GM12891 (cell line): ENCODE results near the gene MLLT6.

ENCODE experiments used
- DNase-seq: peaks from one replicate; pipeline ENCODE4 v3.0.0; 2011; ENCODE audit warnings: low spot score; ENCODE audit not compliant: insufficient read length
- FAIRE-seq: peaks from 2 replicates; lab custom pipeline; 2011; peaks lifted over from hg19 to GRCh38; lab: Jason Lieb, UNC
- PAX5 ChIP-seq: IDR thresholded peaks from 2 replicates; pipeline ENCODE4 v1.6.1; 2011; ENCODE audit warnings: low read length, moderate library complexity, mild to moderate bottlenecking; ENCODE audit not compliant: insufficient read depth, severe bottlenecking
- POLR2A ChIP-seq: IDR thresholded peaks from 2 replicates; pipeline ENCODE4 v1.6.1; 2011; ENCODE audit warnings: low read depth, low read length, control low read depth
- POLR2AphosphoS5 ChIP-seq: IDR thresholded peaks from 2 replicates; pipeline ENCODE4 v1.6.1; 2011; ENCODE audit warnings: low read depth, low read length, control low read depth
- POU2F2 ChIP-seq: IDR thresholded peaks from 2 replicates; pipeline ENCODE4 v1.6.1; 2011; ENCODE audit warnings: low read depth, mild to moderate bottlenecking, control low read depth, low read length, moderate library complexity
- SPI1 ChIP-seq: IDR thresholded peaks from 2 replicates; pipeline ENCODE4 v1.6.1; 2011; ENCODE audit warnings: low read depth, low read length, control low read depth
- TAF1 ChIP-seq: IDR thresholded peaks from 2 replicates; pipeline ENCODE4 v1.6.1; 2011; ENCODE audit warnings: low read depth, low read length, control low read depth

MLLT6 gene

GRCh38 chr17:38676706-38677504, 28.2 kb upstream of the MLLT6 start:
- DNase-seq, result peak; percentile 69
- no peak for FAIRE-seq
- TF ChIP-seq POU2F2, result peak; percentile 82
- no peak for TF ChIP-seq POLR2A
- peak; percentile 6; the same call in 1 of the 2 replicates for TF ChIP-seq SPI1

- TF ChIP-seq TAF1 (no peak), PAX5 (no peak), SPI1 (no peak), POLR2A (no peak), POLR2AphosphoS5 (no peak)
- DNase-seq, result no peak
- FAIRE-seq, result no peak
Observed at GRCh38 chr17:38677819-38678218, 27.3 kb upstream of the MLLT6 start.

GRCh38 chr17:38681096-38681495, 24.0 kb upstream of the MLLT6 start:
- FAIRE-seq, result no peak
- no peak for DNase-seq
- no peak for TF ChIP-seq POU2F2
- 0 out of 2 replicates have a peak, but pooled peaks have one; percentile 9 for TF ChIP-seq SPI1
- TF ChIP-seq POLR2AphosphoS5, result no peak
- no peak for TF ChIP-seq TAF1

DNA sequence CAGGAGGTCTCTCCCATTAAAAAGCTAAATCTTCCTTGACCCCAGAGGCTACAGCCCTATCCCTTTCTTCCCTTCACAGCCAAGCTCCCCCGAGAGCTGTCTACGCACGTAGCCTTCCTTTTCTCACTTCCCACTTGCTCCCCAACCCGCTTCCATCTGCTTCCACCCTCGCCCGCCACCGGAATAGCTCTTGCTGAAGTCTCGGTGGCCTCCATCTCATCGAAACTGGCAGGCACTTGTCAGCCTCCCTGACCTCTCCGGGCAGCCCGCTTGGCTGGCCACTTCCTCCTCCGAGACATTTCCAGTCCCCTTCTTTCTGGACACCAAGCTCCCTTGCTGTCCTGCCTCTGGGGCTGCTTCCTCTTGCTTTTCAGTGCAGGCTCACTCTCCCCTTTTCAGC, 19.6 kb upstream of the MLLT6 start:
- TF ChIP-seq POLR2AphosphoS5 (no peak), POU2F2 (no peak), SPI1 (no peak), PAX5 (no peak), TAF1 (no peak), POLR2A (no peak)
- DNase-seq (no peak), FAIRE-seq (no peak)

DNA sequence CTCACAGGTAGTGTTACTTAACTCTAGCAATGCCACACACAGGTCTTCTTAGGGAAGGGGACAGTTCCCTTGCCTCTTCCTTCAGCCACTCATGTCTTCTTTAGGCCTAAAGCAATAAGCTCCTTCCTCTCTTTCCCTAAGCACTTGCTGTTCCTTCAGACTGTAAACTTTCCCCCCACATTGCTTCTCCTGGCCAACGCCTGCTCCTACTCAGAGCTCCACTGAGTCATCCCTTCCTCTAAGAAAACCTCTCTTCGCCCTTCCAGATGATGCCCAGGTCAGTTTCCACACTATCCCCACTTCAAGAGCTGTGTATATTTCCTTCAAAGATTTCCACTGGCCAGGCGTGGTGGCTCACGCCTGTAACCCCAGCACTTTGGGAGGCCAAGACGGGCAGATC, 17.8 kb upstream of the MLLT6 start:
- no peak for TF ChIP-seq SPI1
- no peak for TF ChIP-seq TAF1
- TF ChIP-seq POLR2AphosphoS5, result no peak
- TF ChIP-seq POU2F2, result no peak
- TF ChIP-seq PAX5, result no peak
- no peak for TF ChIP-seq POLR2A
- no peak for FAIRE-seq
- DNase-seq, result no peak

DNA sequence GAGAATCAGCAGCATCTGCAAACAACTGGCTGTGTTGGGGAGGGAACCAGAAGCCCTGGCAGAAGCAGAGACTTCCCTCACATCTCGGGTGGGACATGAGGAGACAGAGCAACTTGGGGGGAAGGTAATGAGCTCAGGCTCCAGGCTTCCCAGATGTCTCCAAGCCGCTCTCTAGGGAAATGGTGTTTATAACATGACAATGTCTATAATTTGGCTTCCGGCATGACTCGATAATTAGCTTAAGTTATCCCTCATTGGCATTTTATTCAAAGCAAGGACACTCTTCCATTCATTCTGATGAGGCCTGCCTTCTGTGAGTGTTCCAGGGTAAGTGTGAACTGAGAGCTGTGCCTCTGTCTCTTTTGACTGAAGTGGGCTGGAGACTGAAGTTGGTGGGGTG, 14.7 kb upstream of the MLLT6 start:
- FAIRE-seq (no peak), DNase-seq (no peak)
- TF ChIP-seq POLR2AphosphoS5 (no peak), POLR2A (no peak), TAF1 (no peak), PAX5 (no peak), SPI1 (no peak), POU2F2 (no peak)

- FAIRE-seq (no peak), DNase-seq (no peak)
- no peak for TF ChIP-seq POLR2A
- TF ChIP-seq TAF1, result no peak
- TF ChIP-seq POLR2AphosphoS5, result no peak
- no peak for TF ChIP-seq PAX5
- no peak for TF ChIP-seq SPI1
Observed at GRCh38 chr17:38691154-38691553, 13.9 kb upstream of the MLLT6 start.

GRCh38 chr17:38693700-38694329, 11.3 kb upstream of the MLLT6 start:
- FAIRE-seq (no peak), DNase-seq (no peak)
- TF ChIP-seq SPI1 (no peak), POU2F2 (no peak), PAX5 (no peak), POLR2AphosphoS5 (no peak), POLR2A (no peak), TAF1 (no peak)

- FAIRE-seq (no peak), DNase-seq (no peak)
- TF ChIP-seq SPI1, result no peak
- no peak for TF ChIP-seq POU2F2
- no peak for TF ChIP-seq POLR2AphosphoS5
- no peak for TF ChIP-seq POLR2A
- no peak for TF ChIP-seq TAF1
- TF ChIP-seq PAX5, result no peak
Observed at GRCh38 chr17:38697061-38697820, 7.8 kb upstream of the MLLT6 start.

DNA sequence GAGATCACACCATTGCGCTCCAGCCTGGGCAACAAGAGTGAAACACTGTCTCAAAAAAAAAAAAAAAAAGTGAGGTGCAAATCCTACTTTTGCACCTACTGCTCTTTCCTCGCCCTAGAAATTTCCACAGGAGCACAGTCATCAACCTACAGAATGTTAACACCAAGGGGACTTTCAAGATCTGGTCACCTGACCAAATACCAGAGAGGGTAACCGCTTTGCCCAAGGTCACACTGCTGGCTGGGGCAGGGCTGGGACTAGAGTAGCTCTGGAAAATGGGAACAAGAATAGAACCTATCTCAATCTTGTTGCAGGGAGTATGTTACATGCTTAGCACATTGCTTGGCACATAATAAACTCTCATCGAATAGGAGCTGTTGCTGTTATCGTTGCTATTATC, 6.3 kb upstream of the MLLT6 start:
- TF ChIP-seq POLR2A (no peak), POU2F2 (no peak), TAF1 (no peak), POLR2AphosphoS5 (no peak), SPI1 (no peak), PAX5 (no peak)
- no peak for FAIRE-seq
- DNase-seq, result no peak
